Measurements from ENCODE around the gene PRCP.

PRCP gene

GRCh38 chr11:82823647-82824619 is 76.3 kb downstream of the PRCP start:
- no peak for DNase-seq

GRCh38 chr11:82818409-82819043 is 81.7 kb downstream of the PRCP start:
- DNase-seq: no peak

- DNase-seq: no peak
Observed at GRCh38 chr11:82815406-82815805, 84.8 kb downstream of the PRCP start.

- no peak for DNase-seq
Observed at GRCh38 chr11:82814379-82814778, 85.9 kb downstream of the PRCP start.

GRCh38 chr11:82811369-82811768 is 88.9 kb downstream of the PRCP start:
- no peak for DNase-seq

- no peak for DNase-seq
Observed at GRCh38 chr11:82810738-82811137, 89.5 kb downstream of the PRCP start.

- no peak for DNase-seq
Observed at GRCh38 chr11:82810326-82810725, 89.9 kb downstream of the PRCP start.

GRCh38 chr11:82807646-82808045 is 92.6 kb downstream of the PRCP start:
- no peak for DNase-seq

- DNase-seq: no peak
Observed at GRCh38 chr11:82802710-82803109, 97.5 kb downstream of the PRCP start.

- DNase-seq: no peak
Observed at GRCh38 chr11:82796998-82797961, 103.0 kb downstream of the PRCP start.

GRCh38 chr11:82794490-82794889 is 105.7 kb downstream of the PRCP start:
- DNase-seq: no peak

GRCh38 chr11:82792822-82793569 is 107.2 kb downstream of the PRCP start:
- DNase-seq: no peak

- DNase-seq: no peak
Observed at GRCh38 chr11:82792319-82792718, 107.9 kb downstream of the PRCP start.

GRCh38 chr11:82791779-82792178 is 108.5 kb downstream of the PRCP start:
- no peak for DNase-seq

- DNase-seq: no peak
Observed at GRCh38 chr11:82790723-82791484, 109.3 kb downstream of the PRCP start.

GRCh38 chr11:82787981-82788380 is 112.2 kb downstream of the PRCP start:
- no peak for DNase-seq

- no peak for DNase-seq
Observed at GRCh38 chr11:82786836-82787235, 113.4 kb downstream of the PRCP start.

GRCh38 chr11:82786001-82786400 is 114.2 kb downstream of the PRCP start:
- no peak for DNase-seq

- no peak for DNase-seq
Observed at GRCh38 chr11:82782825-82783374, 117.3 kb downstream of the PRCP start.

GRCh38 chr11:82778776-82779175 is 121.5 kb downstream of the PRCP start:
- DNase-seq: no peak

GRCh38 chr11:82776377-82776776 is 123.9 kb downstream of the PRCP start:
- no peak for DNase-seq
